Hepatocyte (in vitro differentiated cells): ENCODE measurements around the gene MANBA. TPM values are rescaled to one million over a fixed set of nuclear protein-coding genes. Genes with fewer than 3 reads are reported as not detected.

Experiments
- DNase-seq: peaks from one replicate; pipeline ENCODE4 v3.0.0-alpha.2; 2016; ENCODE audit warnings: low spot score
- H2AFZ ChIP-seq: fragments of 200-600 bp; sonication (generic); 2 replicates; pipeline ENCODE4 v1.6.0; 2016; ENCODE audit warnings: antibody characterized with exemption, mild to moderate bottlenecking
- H3K27ac ChIP-seq: fragments of 200-600 bp; sonication (generic); 2 replicates; pipeline ENCODE4 v1.5.1; 2016; ENCODE audit warnings: mild to moderate bottlenecking
- H3K27me3 ChIP-seq: fragments of 200-600 bp; sonication (generic); 2 replicates; pipeline ENCODE4 v1.6.1; 2016
- H3K36me3 ChIP-seq: fragments of 200-600 bp; sonication (generic); replicated peaks from 2 replicates; pipeline ENCODE4 v1.5.1; 2016; ENCODE audit warnings: low read depth; ENCODE audit not compliant: insufficient read depth
- H3K4me1 ChIP-seq: fragments of 200-600 bp; sonication (generic); 2 replicates; pipeline ENCODE4 v1.5.1; 2016; ENCODE audit warnings: mild to moderate bottlenecking, moderate library complexity; ENCODE audit not compliant: insufficient read depth
- H3K4me2 ChIP-seq: fragments of 200-600 bp; sonication (generic); 2 replicates; pipeline ENCODE4 v1.6.0; 2016
- H3K4me3 ChIP-seq: fragments of 200-600 bp; sonication (generic); 2 replicates; pipeline ENCODE4 v1.5.1; 2016; ENCODE audit warnings: mild to moderate bottlenecking
- H3K79me2 ChIP-seq: fragments of 200-600 bp; sonication (generic); 2 replicates; pipeline ENCODE4 v1.6.0; 2017; ENCODE audit warnings: mild to moderate bottlenecking
- H3K9me2 ChIP-seq: fragments of 200-600 bp; sonication (generic); replicated peaks from 2 replicates; pipeline ENCODE4 v1.6.0; 2017; ENCODE audit warnings: mild to moderate bottlenecking; ENCODE audit not compliant: insufficient read depth
- H3K9me3 ChIP-seq: fragments of 200-600 bp; sonication (generic); 2 replicates; pipeline ENCODE4 v1.5.1; 2016; ENCODE audit warnings: low read depth, mild to moderate bottlenecking
- H4K20me1 ChIP-seq: fragments of 200-600 bp; sonication (generic); 2 replicates; pipeline ENCODE4 v1.6.0; 2016; ENCODE audit warnings: mild to moderate bottlenecking; ENCODE audit not compliant: insufficient read depth, poor library complexity, severe bottlenecking
- CTCF ChIP-seq: fragments of 200-600 bp; sonication (generic); IDR thresholded peaks from 2 replicates; pipeline ENCODE4 v1.5.1; 2016; ENCODE audit warnings: antibody characterized with exemption, mild to moderate bottlenecking; ENCODE audit not compliant: poor library complexity
- EZH2 ChIP-seq: fragments of 200-600 bp; sonication (generic); IDR thresholded peaks from 2 replicates; pipeline ENCODE4 v1.6.1; 2016; ENCODE audit warnings: antibody characterized with exemption, mild to moderate bottlenecking, borderline replicate concordance
- EZH2phosphoT487 ChIP-seq: fragments of 200-600 bp; sonication (generic); IDR thresholded peaks from one replicate; pipeline ENCODE4 v1.6.1; 2018; ENCODE audit warnings: antibody characterized with exemption, mild to moderate bottlenecking, low read depth, moderate library complexity; ENCODE audit not compliant: unreplicated experiment, severe bottlenecking
- WGBS: methylation state at CpG from one replicate; pipeline ENCODE4 v1.1.6; 2016; ENCODE audit warnings: low lambda C conversion rate; ENCODE audit errors: missing lambda C conversion rate; 5-methylcytosine and 5-hydroxymethylcytosine counted together
- polyA plus RNA-seq: library from polyadenylated mRNA; unstranded; fragments of >200 nt; fragmentation: Nextera tagmentation; extraction: Ambion mirVana; gene quantifications from 2 replicates; pipeline ENCODE4 v1.2.1, GENCODE V29; 2016
- total RNA-seq: library from RNA; depleted of rRNA; stranded (reverse); fragments of >200 nt; gene quantifications from 2 replicates; pipeline ENCODE4 v1.2.3, GENCODE V29; 2014

The MANBA gene
- total and polyA plus RNA-seq, 2 experiments from 2014 or later, result 52.0 to 98.1 TPM

GRCh38 chr4:102598762-102599374 is 161.9 kb downstream of the MANBA start:
- Histone ChIP-seq H2AFZ (no peak overlapping the region), H3K4me1 (no peaks in the 10 kb centered on the region), H3K4me2 (no peak overlapping the region), H3K9me2 (no peaks in the 10 kb centered on the region), H3K27ac (no peak overlapping the region), H3K27me3 (no peaks in the 10 kb centered on the region), H3K36me3 (no peaks in the 10 kb centered on the region), H3K4me3 (no peak overlapping the region), H3K79me2 (no peaks in the 10 kb centered on the region), H3K9me3 (no peaks in the 10 kb centered on the region), H4K20me1 (no peaks in the 10 kb centered on the region)
- no peak for DNase-seq
- no peak for TF ChIP-seq EZH2
- TF ChIP-seq CTCF, result no peak
- TF ChIP-seq EZH2phosphoT487, result no peak
- 91% methylated on average over 6 of the region's 6 CpGs for WGBS

GRCh38 chr4:102598086-102598761 is 162.5 kb downstream of the MANBA start:
- Histone ChIP-seq H3K27ac (peak overlapping the region; percentile 5), H3K4me2 (no peak overlapping the region), H3K27me3 (no peaks in the 10 kb centered on the region), H2AFZ (no peak overlapping the region), H3K9me3 (no peaks in the 10 kb centered on the region), H3K9me2 (no peaks in the 10 kb centered on the region), H3K36me3 (no peaks in the 10 kb centered on the region), H3K4me3 (no peak overlapping the region), H3K79me2 (no peaks in the 10 kb centered on the region), H4K20me1 (no peaks in the 10 kb centered on the region), H3K4me1 (no peaks in the 10 kb centered on the region)
- DNase-seq, result no peak
- TF ChIP-seq CTCF, result no peak
- no peak for TF ChIP-seq EZH2
- no peak for TF ChIP-seq EZH2phosphoT487
- WGBS, result 70% methylated on average over 1 of the region's 1 CpG

GRCh38 chr4:102596532-102596931 is 164.2 kb downstream of the MANBA start:
- H3K79me2 ChIP-seq, result no peaks in the 10 kb centered on the region
- no peaks in the 10 kb centered on the region for H4K20me1 ChIP-seq
- no peaks in the 10 kb centered on the region for H3K9me2 ChIP-seq
- H3K27me3 ChIP-seq, result no peaks in the 10 kb centered on the region
- no peak overlapping the region for H3K4me2 ChIP-seq
- H3K36me3 ChIP-seq, result no peaks in the 10 kb centered on the region
- H2AFZ ChIP-seq, result no peak overlapping the region
- WGBS, result 71% methylated on average over 4 of the region's 4 CpGs
- H3K9me3 ChIP-seq, result no peaks in the 10 kb centered on the region
- TF ChIP-seq EZH2phosphoT487 (no peak), CTCF (no peak), EZH2 (no peak)
- DNase-seq, result no peak
- no peaks in the 10 kb centered on the region for H3K4me1 ChIP-seq
- H3K4me3 ChIP-seq, result no peak overlapping the region
- no peak overlapping the region for H3K27ac ChIP-seq
